HG03108 (cell line): Measurements from ENCODE around the gene ATG101.
A peak's percentile ranks its signal among the peaks of the same experiment; 100 is the strongest.

Experiments used
- ATAC-seq: cut with Tn5 transposase; IDR thresholded peaks from one replicate; pipeline ENCODE4 v1.9.1; 2021; ENCODE audit warnings: moderate library complexity; ENCODE audit not compliant: unreplicated experiment

Gene ATG101

GRCh38 chr12:52079576-52080402, 10.0 kb downstream of the ATG101 start, which contains the start of gene SMIM41:
Gene SMIM41, plus strand, starts transcription at chr12:52079704. Its CDS starts 76 bp downstream, at chr12:52079780.
- ATAC-seq = no peak

GRCh38 chr12:52080403-52081251, 10.8 kb downstream of the ATG101 start:
- no peak for ATAC-seq

DNA sequence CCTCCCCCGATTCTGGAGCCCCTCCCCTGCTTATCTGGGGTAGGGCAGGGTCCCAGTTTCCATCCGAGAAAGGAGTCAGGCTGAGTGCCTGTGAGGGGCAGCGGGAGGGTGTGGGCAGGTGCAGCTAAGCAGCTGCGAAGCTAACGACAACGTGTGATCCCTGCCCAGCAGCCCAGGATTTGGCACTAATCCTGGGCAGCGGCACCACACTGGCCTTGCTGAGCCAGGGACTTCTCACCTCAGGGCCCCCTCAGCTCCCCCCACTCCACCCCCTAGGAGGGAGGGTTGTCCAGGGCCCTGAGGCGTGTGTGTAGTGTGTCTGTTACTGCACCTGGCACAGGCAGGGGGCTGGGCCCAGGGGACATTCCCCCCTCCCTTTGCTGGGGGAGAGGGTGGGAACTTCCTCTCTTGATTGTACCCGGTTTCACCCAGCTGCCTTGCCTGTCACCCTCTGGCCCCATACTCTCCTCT, 11.5 kb downstream of the ATG101 start:
- peak; percentile 57 for ATAC-seq

DNA sequence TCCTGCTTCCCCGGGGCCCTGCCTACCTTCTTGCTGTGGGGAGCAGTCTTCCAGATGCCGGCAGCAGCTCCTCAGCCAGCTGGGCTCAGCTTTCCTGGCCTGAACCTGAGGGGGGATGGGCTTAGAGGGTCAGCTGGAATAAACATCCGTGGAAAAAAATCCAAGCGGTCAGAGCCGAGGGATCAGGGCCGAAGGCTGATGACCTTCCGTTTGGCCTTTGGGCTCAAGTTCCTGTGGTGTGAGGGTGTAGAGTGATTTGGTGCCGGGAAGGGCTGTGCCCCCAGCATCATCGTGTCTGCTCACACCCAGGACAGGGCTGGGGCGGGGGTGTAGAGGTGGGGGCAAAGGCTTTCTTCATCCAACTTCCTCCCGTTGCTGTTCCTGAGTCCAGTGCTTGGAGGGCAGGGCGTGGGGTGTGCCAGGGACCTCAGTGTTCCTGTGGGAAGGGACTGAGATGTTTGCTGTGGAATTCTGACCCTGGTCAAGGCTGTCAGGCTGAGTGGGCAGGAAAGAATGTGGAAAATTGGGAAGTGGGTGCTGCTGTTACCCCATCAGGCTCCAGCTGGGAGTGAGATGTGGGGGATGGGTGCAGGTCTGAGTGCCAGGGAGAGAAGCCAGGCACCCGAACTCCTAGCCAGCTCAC, 12.4 kb downstream of the ATG101 start:
- ATAC-seq = no peak

- ATAC-seq = no peak
Observed at GRCh38 chr12:52082669-52082987, 12.8 kb downstream of the ATG101 start.

GRCh38 chr12:52082988-52083637, 13.3 kb downstream of the ATG101 start:
- ATAC-seq = no peak

- ATAC-seq = no peak
Observed at GRCh38 chr12:52083638-52083996, 13.8 kb downstream of the ATG101 start.

GRCh38 chr12:52084491-52085231, 14.9 kb downstream of the ATG101 start:
- no peak for ATAC-seq

- no peak for ATAC-seq
Observed at GRCh38 chr12:52085682-52086180, 16.0 kb downstream of the ATG101 start.

- no peak for ATAC-seq
Observed at GRCh38 chr12:52086366-52086765, 16.6 kb downstream of the ATG101 start.

GRCh38 chr12:52086944-52087835, 17.4 kb downstream of the ATG101 start:
- no peak for ATAC-seq

DNA sequence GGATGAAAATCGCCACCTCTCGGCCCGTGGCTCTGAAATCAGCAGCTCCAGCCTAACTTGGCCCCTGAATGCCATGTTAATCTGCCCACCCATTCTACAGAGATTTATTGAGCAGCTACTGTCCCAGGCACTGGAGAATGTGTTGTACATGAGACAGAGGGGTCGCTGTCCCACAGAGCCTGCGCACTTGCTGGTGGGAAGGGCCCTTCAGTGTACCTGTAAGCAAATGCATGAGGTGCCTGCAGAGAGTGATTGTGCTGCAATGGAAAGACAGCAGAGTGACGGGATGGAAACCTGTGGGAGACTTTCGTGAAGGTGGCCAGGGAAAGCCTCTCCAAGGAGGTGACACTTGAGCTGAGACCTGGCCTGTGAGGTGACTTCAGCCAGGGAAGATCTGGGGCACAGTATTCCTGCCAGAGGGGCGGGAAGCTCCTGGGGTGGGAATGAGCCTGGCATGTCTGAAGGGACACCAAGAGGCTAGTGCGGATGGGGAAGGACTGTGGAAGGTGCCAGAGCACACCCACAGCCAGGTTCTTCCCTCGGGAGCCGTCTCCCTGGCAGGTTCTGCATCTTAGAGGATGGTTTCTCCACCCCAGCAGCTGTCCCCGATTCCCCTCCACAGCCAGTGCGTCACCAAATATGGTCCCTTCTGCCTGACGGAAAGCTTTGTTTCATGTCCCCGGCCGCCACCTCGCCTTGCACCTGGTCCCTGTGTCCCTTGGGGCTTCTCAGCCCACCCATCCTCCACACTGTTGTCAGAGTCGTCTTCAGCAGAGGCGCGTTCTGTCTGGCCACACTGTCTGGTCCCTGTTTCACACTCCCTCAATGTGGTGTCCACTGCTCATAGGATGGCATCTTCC, 18.4 kb downstream of the ATG101 start:
- peak; percentile 84 for ATAC-seq

- no peak for ATAC-seq
Observed at GRCh38 chr12:52089491-52089890, 19.7 kb downstream of the ATG101 start.

DNA sequence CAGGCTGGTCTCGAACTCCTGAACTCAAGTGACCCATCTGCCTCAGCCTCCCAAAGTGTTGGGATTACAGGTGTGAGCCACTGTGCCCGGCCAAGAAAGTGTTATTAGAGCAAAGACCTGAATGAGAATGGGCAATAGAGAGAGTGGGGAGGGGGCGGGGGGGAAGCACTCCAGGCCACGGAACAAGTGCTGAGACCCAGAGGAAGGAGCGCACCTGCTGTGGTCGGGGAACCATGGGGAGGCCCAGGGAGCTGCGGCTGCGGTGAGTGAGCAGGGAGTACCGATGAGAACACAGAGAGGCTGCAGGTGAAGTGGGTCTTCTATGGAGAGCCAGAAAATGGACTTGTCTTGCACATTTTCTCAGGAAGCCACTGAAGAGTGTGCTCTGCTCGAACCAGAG, 20.5 kb downstream of the ATG101 start:
- no peak for ATAC-seq

DNA sequence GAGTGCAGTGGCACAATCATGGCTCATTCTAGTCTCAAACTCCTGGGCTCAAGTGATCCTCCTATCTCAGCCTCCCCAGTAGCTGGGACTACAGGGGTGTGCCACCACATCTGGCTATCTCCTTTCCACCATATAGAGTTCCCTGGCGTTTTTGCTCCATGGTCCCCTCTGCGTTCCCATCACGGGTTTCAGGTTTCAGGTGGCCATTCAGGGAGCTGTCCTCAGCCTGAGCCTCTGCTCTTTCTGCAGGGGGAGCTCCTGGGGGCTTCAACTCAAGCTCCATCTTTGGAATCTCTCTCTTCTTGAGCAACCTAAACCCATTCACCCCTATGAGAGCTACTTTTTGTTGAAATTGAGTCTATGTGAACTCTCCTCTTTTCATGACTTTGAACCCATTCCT, 21.3 kb downstream of the ATG101 start:
- ATAC-seq = no peak

DNA sequence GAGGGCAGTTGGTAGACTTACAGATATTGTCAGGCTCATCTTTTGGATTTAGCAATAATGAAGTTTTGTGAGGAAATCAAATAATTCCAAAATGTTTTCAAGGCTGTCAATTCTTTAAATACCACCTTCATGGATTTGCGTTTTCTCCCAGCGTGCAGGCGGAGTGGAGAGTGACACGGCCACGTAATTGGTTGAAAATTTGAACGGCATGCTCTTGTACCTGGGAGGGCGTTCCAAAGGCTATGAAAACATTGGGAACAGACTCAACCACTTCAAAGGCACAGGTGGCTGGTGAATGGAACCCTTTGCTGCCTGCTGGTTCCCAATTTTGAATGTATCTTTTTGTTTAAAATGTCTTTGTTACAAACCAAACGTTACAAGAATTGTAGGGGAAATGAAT, 22.1 kb downstream of the ATG101 start:
- ATAC-seq = no peak

DNA sequence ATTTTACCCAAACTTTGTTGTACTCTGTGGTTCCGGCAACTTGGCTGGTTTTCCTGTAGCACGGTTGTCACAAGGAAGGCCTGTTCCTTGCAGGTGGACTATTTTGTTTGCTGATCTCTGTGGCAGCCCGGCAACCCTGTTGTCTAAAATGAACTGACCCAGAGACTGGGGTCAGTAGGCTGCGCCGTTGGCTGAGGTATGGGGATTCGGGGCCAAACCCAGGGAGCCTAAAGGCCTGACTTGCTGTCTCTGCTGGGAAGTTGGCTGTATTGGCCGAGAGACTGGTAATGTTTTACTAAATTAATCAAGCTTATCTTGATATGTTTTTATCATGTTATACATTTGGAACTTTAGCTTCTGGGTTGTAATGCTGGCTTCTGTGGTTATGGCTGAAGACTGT, 23.6 kb downstream of the ATG101 start:
- ATAC-seq = no peak

GRCh38 chr12:52096332-52097044, 26.7 kb downstream of the ATG101 start:
- no peak for ATAC-seq
